Measurements from ENCODE around the gene GPX2. TPM values are rescaled to one million over a fixed set of nuclear protein-coding genes. Genes with fewer than 3 reads are reported as not detected.

GPX2 gene
- total and polyA plus RNA-seq, 2 of the 8 experiments (the other 6 are each of a cell fraction or from before 2014, with no cell fraction given): 0.30 to 0.89 TPM

GRCh38 chr14:64943556-64943955, 1.0 kb upstream of the GPX2 start:
- no peak overlapping the region for H3K23ac ChIP-seq (ENCODE audit: insufficient read length)
- peaks cover 0 to 16% (median 3%) of the 10 kb centered on the region in 4 experiments; a peak in 4 of 8 replicates for H3K36me3 ChIP-seq (ENCODE audit: control insufficient read depth in 2 of 4, insufficient read depth in 4 of 4, low read length in 3 of 4)
- H4K20me1 ChIP-seq (replicated peaks in 1 of 2; ENCODE audit: control insufficient read depth in 1 of 2, insufficient read depth in 2 of 2, low read length in 2 of 2): no peaks in the 10 kb centered on the region
- H2AFZ ChIP-seq (ENCODE audit: low read length): no peak overlapping the region
- H3K4me3 ChIP-seq (ENCODE audit: extremely low read depth in 1 of 4, insufficient read depth in 2 of 4, low read depth in 3 of 4, low read length in 4 of 4): no peak overlapping the region
- no peaks in the 10 kb centered on the region; the same call in 1 of the 2 replicates for H3K79me1 ChIP-seq (ENCODE audit: low read depth, low read length)
- H3K27ac ChIP-seq (ENCODE audit: low read depth, low read length): no peak overlapping the region
- 89% methylated on average over 6 of the region's 6 CpGs; no CpG with 5 or more reads in 1 of the 2 experiments for WGBS, 2 experiments (ENCODE audit: extremely low coverage in 1 of 2, insufficient coverage in 1 of 2, insufficient read length in 1 of 2, insufficient replicate concordance in 2 of 2, low coverage in 1 of 2, low lambda C conversion rate in 2 of 2, missing lambda C conversion rate in 1 of 2)
- H3K9ac ChIP-seq (replicated peaks in 1 of 4; ENCODE audit: extremely low read depth in 1 of 4, low read depth in 3 of 4, low read length in 3 of 4): no peak overlapping the region
- no peak overlapping the region for H4K91ac ChIP-seq (replicated peaks; ENCODE audit: insufficient read length, low read length)
- no peak overlapping the region for H3K18ac ChIP-seq (ENCODE audit: extremely low read depth, low read length)
- no peak overlapping the region for H3K14ac ChIP-seq (ENCODE audit: insufficient read length)
- POLR2A ChIA-PET (ENCODE audit: partially characterized antibody): interaction anchor here (0.6 to 2.2 kb wide), 4 partner anchors 8 to 76 kb away, joined by 3 to 6 read pairs (median 5); partner anchors contain the start of gene CHURC1
- H4K5ac ChIP-seq (ENCODE audit: insufficient read length, low read depth, low read length): no peak overlapping the region
- DNase-seq (ENCODE audit: low read depth in 1 of 2, low spot score in 2 of 2) (no peak), FAIRE-seq (no peak)
- CTCF ChIA-PET (ENCODE audit: partially characterized antibody): interaction anchor here (0.8 to 1.9 kb wide), 4 partner anchors 10 to 76 kb away, joined by 3 to 7 read pairs (median 4); partner anchors contain the start of gene CHURC1
- H2BK120ac ChIP-seq (replicated peaks; ENCODE audit: low read depth, low read length): no peak overlapping the region
- peaks cover 0 to 8% (median 2%) of the 10 kb centered on the region in 4 experiments; a peak in 4 of 7 replicates for H3K4me1 ChIP-seq (replicated peaks in 1 of 4; ENCODE audit: control insufficient read depth in 3 of 4, insufficient read depth in 4 of 4, low read length in 3 of 4)
- no peak overlapping the region for H2BK20ac ChIP-seq (ENCODE audit: low read length)
- no peak overlapping the region for H2BK12ac ChIP-seq (ENCODE audit: low read depth, low read length)
- no peak overlapping the region for H4K8ac ChIP-seq (ENCODE audit: extremely low read depth, insufficient read depth, low read length)
- no peaks in the 10 kb centered on the region for H3K27me3 ChIP-seq (replicated peaks in 1 of 4; ENCODE audit: control insufficient read depth in 3 of 4, extremely low read depth in 1 of 4, insufficient read depth in 3 of 4, low read length in 3 of 4)
- no peak overlapping the region for H3K56ac ChIP-seq (replicated peaks; ENCODE audit: insufficient read length, low read depth, low read length)
- H3K4me2 ChIP-seq (ENCODE audit: insufficient read depth in 1 of 2, low read depth in 2 of 2, low read length in 2 of 2): no peak overlapping the region
- no peak overlapping the region for H3K4ac ChIP-seq (replicated peaks; ENCODE audit: insufficient read length, low read depth, low read length)
- H3K79me2 ChIP-seq (ENCODE audit: control insufficient read depth in 1 of 2, insufficient read depth in 2 of 2, low read length in 2 of 2): no peaks in the 10 kb centered on the region
- H3K23me2 ChIP-seq (ENCODE audit: low read depth, low read length): no peaks in the 10 kb centered on the region
- H3K9me3 ChIP-seq (ENCODE audit: insufficient read depth in 2 of 2, low read depth in 1 of 2, low read length in 1 of 2): no peaks in the 10 kb centered on the region
- H2BK5ac ChIP-seq (ENCODE audit: low read depth, low read length): 0 out of 2 replicates have a peak overlapping the region, but pooled peaks have one; percentile 3
- no peak overlapping the region for H2BK15ac ChIP-seq (ENCODE audit: low read length)
- no peak overlapping the region for H2AK5ac ChIP-seq (ENCODE audit: low read depth, low read length)
- TF ChIP-seq SIX5 (IDR thresholded peaks at IDR 0.05; ENCODE audit: low read depth, low read length) (no peak), E2F6 (IDR thresholded peaks at IDR 0.05) (no peak), HDAC2 (IDR thresholded peaks at IDR 0.05; ENCODE audit: borderline replicate concordance in 1 of 2, low read depth in 2 of 2, low read length in 2 of 2) (no peak), ATF2 (IDR thresholded peaks at IDR 0.05; ENCODE audit: low read length) (no peak), CBX8 (IDR thresholded peaks at IDR 0.05; ENCODE audit: borderline replicate concordance, low read depth, low read length) (no peak), SAP30 (IDR thresholded peaks at IDR 0.05; ENCODE audit: insufficient read depth, insufficient replicate concordance, low read length) (no peak), BACH1 (IDR thresholded peaks at IDR 0.05; ENCODE audit: low read length) (no peak), YY1 (IDR thresholded peaks at IDR 0.05; ENCODE audit: low read depth, low read length) (no peak), POU5F1 (IDR thresholded peaks at IDR 0.05; ENCODE audit: low read depth, low read length) (no peak), RBBP5 (IDR thresholded peaks at IDR 0.05; ENCODE audit: borderline replicate concordance, low read depth, low read length) (no peak), TCF12 (IDR thresholded peaks at IDR 0.05; ENCODE audit: low read depth, low read length) (no peak)
